Measurements from ENCODE around the gene EFEMP1.

EFEMP1 gene, protein sequence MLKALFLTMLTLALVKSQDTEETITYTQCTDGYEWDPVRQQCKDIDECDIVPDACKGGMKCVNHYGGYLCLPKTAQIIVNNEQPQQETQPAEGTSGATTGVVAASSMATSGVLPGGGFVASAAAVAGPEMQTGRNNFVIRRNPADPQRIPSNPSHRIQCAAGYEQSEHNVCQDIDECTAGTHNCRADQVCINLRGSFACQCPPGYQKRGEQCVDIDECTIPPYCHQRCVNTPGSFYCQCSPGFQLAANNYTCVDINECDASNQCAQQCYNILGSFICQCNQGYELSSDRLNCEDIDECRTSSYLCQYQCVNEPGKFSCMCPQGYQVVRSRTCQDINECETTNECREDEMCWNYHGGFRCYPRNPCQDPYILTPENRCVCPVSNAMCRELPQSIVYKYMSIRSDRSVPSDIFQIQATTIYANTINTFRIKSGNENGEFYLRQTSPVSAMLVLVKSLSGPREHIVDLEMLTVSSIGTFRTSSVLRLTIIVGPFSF

DNA sequence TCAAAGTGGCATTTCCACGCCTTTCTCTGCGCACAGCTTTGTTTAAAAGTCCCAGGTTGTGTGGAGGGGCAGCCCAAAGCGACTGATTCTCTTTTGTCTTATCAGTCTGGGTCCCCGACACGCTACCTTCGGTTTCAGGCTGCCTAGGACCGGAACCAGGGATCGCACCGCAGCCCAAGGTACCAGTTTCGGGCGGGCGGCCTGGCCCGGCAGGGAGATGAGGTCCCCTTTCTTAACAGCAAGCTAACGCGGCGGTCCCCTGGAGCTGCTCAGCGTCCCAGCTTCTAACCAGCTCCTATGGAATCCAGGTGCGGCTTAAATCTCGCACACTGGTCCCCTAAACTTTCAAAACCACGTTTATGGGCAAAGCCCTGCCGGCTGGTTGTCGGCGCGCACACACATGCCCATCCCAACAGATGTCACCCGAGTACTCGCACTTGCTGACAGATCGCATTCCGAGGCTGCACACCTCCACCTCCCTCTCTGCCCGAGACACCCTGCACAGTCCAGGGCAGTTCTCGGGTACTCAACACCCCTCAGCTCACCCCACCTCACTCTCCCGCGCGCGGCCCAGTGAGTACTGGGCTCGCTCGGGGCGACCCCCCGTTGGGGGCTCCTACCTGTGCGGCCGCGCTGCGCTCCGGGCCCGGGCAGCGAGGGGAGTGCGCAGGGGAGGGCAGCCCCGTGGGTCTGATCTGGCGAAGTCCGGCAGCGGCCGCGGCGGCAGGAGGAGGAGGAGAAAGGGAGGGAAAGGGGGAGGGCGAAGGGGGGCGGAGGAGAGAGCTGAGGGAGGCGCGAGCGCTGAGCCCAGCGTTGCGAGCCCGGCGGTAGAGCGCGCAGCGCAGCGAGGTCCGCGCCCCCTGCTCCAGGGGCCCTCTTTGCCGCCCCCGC is at the start of gene EFEMP1:
Gene EFEMP1 (minus strand): TSS at position 692 of the 891 bp plus-strand sequence. CDS start 1,342 bp downstream, outside the sequence.
- no peak within 1 kb of the TSS for H3K9ac ChIP-seq
- peaks cover 22% of the 10 kb centered on the region for H3K9me3 ChIP-seq
- H3K4me3 ChIP-seq: no peak within 1 kb of the TSS
- no peak within 1 kb of the TSS for H3K27ac ChIP-seq
- H4K20me1 ChIP-seq: no peaks in the 10 kb centered on the region
- no peak for TF ChIP-seq Cebpa-rat (IDR thresholded peaks at IDR 0.05)
- H3K4me2 ChIP-seq: no peak within 1 kb of the TSS
- H3K36me3 ChIP-seq: peaks cover 34% of the 10 kb centered on the region; the same call in 1 of the 2 replicates
- no peaks in the 10 kb centered on the region for H3K4me1 ChIP-seq
- H3K27me3 ChIP-seq: no peaks in the 10 kb centered on the region

- Histone ChIP-seq H3K36me3 (no peaks in the 10 kb centered on the region), H3K4me2 (no peak overlapping the region), H3K4me3 (no peak overlapping the region), H4K20me1 (no peaks in the 10 kb centered on the region), H3K9me3 (peaks cover 6% of the 10 kb centered on the region; the same call in 1 of the 2 replicates), H3K4me1 (peaks cover 3% of the 10 kb centered on the region; the same call in 1 of the 2 replicates), H3K27ac (no peak overlapping the region), H3K9ac (no peak overlapping the region), H3K27me3 (no peaks in the 10 kb centered on the region)
- no peak for TF ChIP-seq Cebpa-rat (IDR thresholded peaks at IDR 0.05)
Observed at GRCh38 chr2:55970500-55970899, 46.9 kb upstream of the EFEMP1 start.

- Histone ChIP-seq H4K20me1 (no peaks in the 10 kb centered on the region), H3K4me1 (peaks cover 7% of the 10 kb centered on the region; the same call in 1 of the 2 replicates), H3K36me3 (no peaks in the 10 kb centered on the region), H3K4me2 (no peak overlapping the region), H3K9me3 (peaks cover 6% of the 10 kb centered on the region; the same call in 1 of the 2 replicates), H3K27me3 (no peaks in the 10 kb centered on the region), H3K4me3 (no peak overlapping the region), H3K27ac (no peak overlapping the region), H3K9ac (no peak overlapping the region)
- no peak for TF ChIP-seq Cebpa-rat (IDR thresholded peaks at IDR 0.05)
Observed at GRCh38 chr2:55968941-55969340, 45.4 kb upstream of the EFEMP1 start.

- Histone ChIP-seq H3K27me3 (no peaks in the 10 kb centered on the region), H3K4me3 (no peak overlapping the region), H3K4me1 (peaks cover 16% of the 10 kb centered on the region), H3K9me3 (peaks cover 11% of the 10 kb centered on the region; the same call in 1 of the 2 replicates), H3K4me2 (no peak overlapping the region; the same call in 1 of the 2 replicates), H3K27ac (no peak overlapping the region), H4K20me1 (no peaks in the 10 kb centered on the region), H3K36me3 (no peaks in the 10 kb centered on the region), H3K9ac (no peak overlapping the region)
- TF ChIP-seq Cebpa-rat (IDR thresholded peaks at IDR 0.05): no peak
Observed at GRCh38 chr2:55966401-55967118, 43.0 kb upstream of the EFEMP1 start.

GRCh38 chr2:55965966-55966365 is 42.4 kb upstream of the EFEMP1 start:
- no peak overlapping the region for H3K9ac ChIP-seq

GRCh38 chr2:55965276-55965675 is 41.7 kb upstream of the EFEMP1 start:
- TF ChIP-seq Cebpa-rat (IDR thresholded peaks at IDR 0.05): no peak
- no peak overlapping the region for H3K9ac ChIP-seq
- peak overlapping the region; percentile 16; the same call in 1 of the 2 replicates for H3K4me2 ChIP-seq
- H3K4me3 ChIP-seq: no peak overlapping the region
- H3K4me1 ChIP-seq: peaks cover 29% of the 10 kb centered on the region
- no peak overlapping the region for H3K27ac ChIP-seq
- no peaks in the 10 kb centered on the region for H3K36me3 ChIP-seq
- H3K9me3 ChIP-seq: peaks cover 11% of the 10 kb centered on the region; the same call in 1 of the 2 replicates
- H3K27me3 ChIP-seq: no peaks in the 10 kb centered on the region
- H4K20me1 ChIP-seq: no peaks in the 10 kb centered on the region

More at GRCh38 chr2:55965966-55966365, 42.4 kb upstream of the EFEMP1 start:
- Histone ChIP-seq H3K27ac (no peak overlapping the region), H3K4me1 (peaks cover 22% of the 10 kb centered on the region), H3K27me3 (no peaks in the 10 kb centered on the region), H4K20me1 (no peaks in the 10 kb centered on the region), H3K4me3 (no peak overlapping the region), H3K9me3 (peaks cover 11% of the 10 kb centered on the region; the same call in 1 of the 2 replicates), H3K4me2 (no peak overlapping the region; the same call in 1 of the 2 replicates), H3K36me3 (no peaks in the 10 kb centered on the region)
- TF ChIP-seq Cebpa-rat (IDR thresholded peaks at IDR 0.05): no peak

GRCh38 chr2:55962915-55963314 is 39.3 kb upstream of the EFEMP1 start:
- no peak overlapping the region for H3K4me2 ChIP-seq
- no peaks in the 10 kb centered on the region for H3K27me3 ChIP-seq
- H3K4me3 ChIP-seq: no peak overlapping the region
- no peaks in the 10 kb centered on the region for H3K36me3 ChIP-seq
- no peak overlapping the region for H3K9ac ChIP-seq
- H3K27ac ChIP-seq: no peak overlapping the region
- no peak for TF ChIP-seq Cebpa-rat (IDR thresholded peaks at IDR 0.05)
- H3K9me3 ChIP-seq: peaks cover 5% of the 10 kb centered on the region; the same call in 1 of the 2 replicates
- no peaks in the 10 kb centered on the region for H4K20me1 ChIP-seq
- H3K4me1 ChIP-seq: peaks cover 52% of the 10 kb centered on the region

DNA sequence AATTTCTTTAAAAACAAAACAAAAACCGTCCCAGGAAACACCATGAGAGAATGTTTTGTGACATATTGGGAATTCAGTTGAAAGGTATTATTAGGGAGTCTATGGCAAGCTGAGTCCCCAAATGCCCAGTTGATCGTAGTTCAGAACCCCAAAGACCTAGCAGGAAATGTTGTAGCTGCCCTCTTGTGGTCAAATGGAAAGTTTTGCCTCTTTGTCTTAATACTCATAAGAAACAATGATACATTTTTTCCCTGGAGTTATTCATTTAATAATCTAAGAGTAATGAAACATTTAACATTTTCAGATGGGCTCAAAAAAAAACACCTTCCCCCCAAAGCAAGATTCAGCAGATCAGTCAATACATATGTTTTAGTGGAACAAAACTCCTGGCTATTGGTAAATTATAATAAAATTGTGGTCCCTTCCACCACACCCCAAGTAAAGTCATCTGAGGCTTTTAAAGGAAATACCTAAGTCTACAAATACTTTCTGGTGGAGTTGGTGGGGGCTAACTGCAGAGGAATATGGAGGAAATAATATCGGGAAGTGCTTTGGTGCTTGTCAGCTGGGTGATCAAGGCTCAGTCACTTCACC is 37.8 kb upstream of the EFEMP1 start:
- no peaks in the 10 kb centered on the region for H3K27me3 ChIP-seq
- H3K4me1 ChIP-seq: peaks cover 60% of the 10 kb centered on the region
- no peak for TF ChIP-seq Cebpa-rat (IDR thresholded peaks at IDR 0.05)
- no peak overlapping the region for H3K4me3 ChIP-seq
- peak overlapping the region; percentile 30; the same call in 1 of the 2 replicates for H3K9ac ChIP-seq
- peak overlapping the region; percentile 53 for H3K4me2 ChIP-seq
- H3K9me3 ChIP-seq: peaks cover 10% of the 10 kb centered on the region; the same call in 1 of the 2 replicates
- peak overlapping the region; percentile 49 for H3K27ac ChIP-seq
- H4K20me1 ChIP-seq: no peaks in the 10 kb centered on the region
- H3K36me3 ChIP-seq: no peaks in the 10 kb centered on the region
